Body of pancreas (tissue), 4 donors: ENCODE measurements around the gene CSNK2A2. TPM values are rescaled to one million over a fixed set of nuclear protein-coding genes. Genes with fewer than 3 reads are reported as not detected.

Source experiments
- ATAC-seq: fragments of 150-250 bp; one replicate; pipeline ENCODE4 v1.9.1; 2016
- DNase-seq, 4 donors: peaks; one replicate each; pipeline ENCODE4 v3.0.0-alpha.2; 2019
- H3K27ac ChIP-seq, 4 donors: fragments of 200-600 bp; sonication (generic); 1 replicate in 3 of 4; 2 replicates in 1 of 4; pipeline versions ENCODE4 v1.5.1 to v1.6.1; 2016 to 2019; ENCODE audit warnings: mild to moderate bottlenecking in 1 of 4, mixed read lengths in 1 of 4, moderate library complexity in 1 of 4
- H3K27me3 ChIP-seq, 2 donors: fragments of 200-600 bp; sonication (generic); one replicate each; pipeline ENCODE4 v1.6.0; 2016; ENCODE audit warnings: mild to moderate bottlenecking in 1 of 2
- H3K36me3 ChIP-seq, 2 donors: fragments of 200-600 bp; sonication (generic); replicated peaks in 1 of 2; 2 replicates each; pipeline ENCODE4 v1.5.1; 2016; ENCODE audit warnings: low read depth in 2 of 2; ENCODE audit not compliant: insufficient read depth in 1 of 2
- H3K4me1 ChIP-seq: fragments of 200-600 bp; sonication (generic); one replicate; pipeline ENCODE4 v1.6.0; 2016
- H3K4me3 ChIP-seq, 2 donors: fragments of 200-600 bp; sonication (generic); 1 replicate in 1 of 2; 2 replicates in 1 of 2; pipeline ENCODE4 v1.5.1; 2016 to 2019
- H3K9me3 ChIP-seq, 3 donors: fragments of 200-600 bp; sonication (generic); 1 replicate in 2 of 3; 2 replicates in 1 of 3; pipeline ENCODE4 v1.5.1; 2016
- POLR2A ChIP-seq, 3 donors: fragments of 450-650 bp; IDR thresholded peaks; one replicate each; pipeline ENCODE4 v1.6.1; 2016; ENCODE audit warnings: antibody characterized with exemption in 3 of 3, mild to moderate bottlenecking in 2 of 3
- WGBS, 2 donors: methylation state at CpG; one replicate each; pipeline ENCODE4 v1.1.5; 2017; 5-methylcytosine and 5-hydroxymethylcytosine counted together
- intact Hi-C: fragments of 100-400 bp; cut with DNase I; formaldehyde crosslinking; loops from one replicate; pipeline ENCODE4 v1.15.1; 2023
- total RNA-seq, 2 donors: library from RNA; depleted of rRNA; stranded (reverse); fragments of >200 nt; gene quantifications; one replicate each; pipeline ENCODE4 v1.1.0, GENCODE V29; 2016
- TF ChIP-seq, protein P1 (sequence below), 7 experiments: fragments of 450-650 bp in 4 of 7; fragments of 200-600 bp in 3 of 7; sonication (generic) in 3 of 7; IDR thresholded peaks; one replicate each; pipeline ENCODE4 v1.5.1; 2016 to 2019; ENCODE audit warnings: antibody characterized with exemption in 7 of 7

CSNK2A2 gene
- total RNA-seq, 2 donors from 2014 or later, result 27.7 to 30.1 TPM

DNA sequence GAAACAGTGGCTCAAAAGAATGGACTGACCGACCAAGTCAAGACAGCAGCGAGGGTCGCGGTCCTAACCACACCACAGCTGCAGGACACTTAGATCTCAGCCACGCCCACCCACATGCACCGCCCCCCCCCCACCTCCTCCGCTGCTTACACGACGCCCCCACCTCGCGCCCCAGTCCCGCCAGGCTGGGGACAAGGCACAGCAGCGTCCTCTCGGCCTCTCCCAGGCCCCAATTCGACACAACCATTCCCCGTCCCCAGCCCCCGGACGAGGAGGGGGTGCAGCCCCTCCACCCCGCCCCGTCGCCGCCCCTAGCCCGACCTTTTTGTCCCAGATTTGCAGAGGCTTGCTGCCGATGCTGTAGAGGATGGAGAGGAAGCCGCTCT, 69.2 kb downstream of the CSNK2A2 start:
- no peak for TF ChIP-seq POLR2A (IDR thresholded peaks at IDR 0.05)
- TF ChIP-seq, protein P1, sequence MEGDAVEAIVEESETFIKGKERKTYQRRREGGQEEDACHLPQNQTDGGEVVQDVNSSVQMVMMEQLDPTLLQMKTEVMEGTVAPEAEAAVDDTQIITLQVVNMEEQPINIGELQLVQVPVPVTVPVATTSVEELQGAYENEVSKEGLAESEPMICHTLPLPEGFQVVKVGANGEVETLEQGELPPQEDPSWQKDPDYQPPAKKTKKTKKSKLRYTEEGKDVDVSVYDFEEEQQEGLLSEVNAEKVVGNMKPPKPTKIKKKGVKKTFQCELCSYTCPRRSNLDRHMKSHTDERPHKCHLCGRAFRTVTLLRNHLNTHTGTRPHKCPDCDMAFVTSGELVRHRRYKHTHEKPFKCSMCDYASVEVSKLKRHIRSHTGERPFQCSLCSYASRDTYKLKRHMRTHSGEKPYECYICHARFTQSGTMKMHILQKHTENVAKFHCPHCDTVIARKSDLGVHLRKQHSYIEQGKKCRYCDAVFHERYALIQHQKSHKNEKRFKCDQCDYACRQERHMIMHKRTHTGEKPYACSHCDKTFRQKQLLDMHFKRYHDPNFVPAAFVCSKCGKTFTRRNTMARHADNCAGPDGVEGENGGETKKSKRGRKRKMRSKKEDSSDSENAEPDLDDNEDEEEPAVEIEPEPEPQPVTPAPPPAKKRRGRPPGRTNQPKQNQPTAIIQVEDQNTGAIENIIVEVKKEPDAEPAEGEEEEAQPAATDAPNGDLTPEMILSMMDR (IDR thresholded peaks at IDR 0.05), result no peak
- peaks cover 43% of the 10 kb centered on the region for H3K4me1 ChIP-seq
- H3K36me3 ChIP-seq, result no peaks in the 10 kb centered on the region
- peak in 2 of 4 donors; percentile 21 to 28 for DNase-seq
- no peak for ATAC-seq
- WGBS, 2 donors, result 1 to 2% methylated on average over 12 to 22 of the region's 25 CpGs
- no peaks in the 10 kb centered on the region for H3K9me3 ChIP-seq
- H3K27ac ChIP-seq, result peak overlapping the region; percentile 70 to 94 (median 84)
- H3K4me3 ChIP-seq, result peak overlapping the region; percentile 81 to 98
- H3K27me3 ChIP-seq, result no peaks in the 10 kb centered on the region
- intact Hi-C loops, result no loop called here

- no peaks in the 10 kb centered on the region for H3K36me3 ChIP-seq
- peaks cover 45% of the 10 kb centered on the region for H3K4me1 ChIP-seq
- peak overlapping the region in 3 of 4 donors; percentile 80 to 94 (median 87) for H3K27ac ChIP-seq
- H3K9me3 ChIP-seq, result no peaks in the 10 kb centered on the region
- H3K4me3 ChIP-seq, result no peak overlapping the region
- ATAC-seq (no peak), DNase-seq (no peak)
- no peaks in the 10 kb centered on the region for H3K27me3 ChIP-seq
- WGBS, 2 donors, result 2 to 3% methylated on average over 6 of the region's 6 CpGs
- TF ChIP-seq, protein P1 (IDR thresholded peaks at IDR 0.05), result no peak
- TF ChIP-seq POLR2A (IDR thresholded peaks at IDR 0.05), result no peak
- intact Hi-C loops, result no loop called here
These were observed 69.7 kb downstream of the CSNK2A2 start for GRCh38 chr16:58128181-58128631.

DNA sequence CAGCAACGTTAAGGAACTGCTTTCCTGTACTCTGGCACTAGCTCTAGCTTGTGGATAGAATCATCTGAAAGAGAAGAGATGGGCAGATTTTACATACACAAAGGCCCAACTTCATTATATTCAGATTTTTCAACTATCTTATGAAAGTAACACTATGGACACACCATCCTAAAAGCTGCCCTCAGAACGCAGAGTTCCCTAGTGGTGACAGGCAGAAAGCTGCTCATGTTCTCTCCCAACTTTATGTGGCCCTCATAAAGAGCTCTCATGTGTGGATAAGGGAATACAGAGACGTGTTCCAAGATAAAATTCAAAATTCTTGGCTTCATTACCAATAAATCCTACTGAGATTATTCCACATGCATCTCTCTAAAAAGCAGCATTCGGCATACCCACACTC, 70.3 kb downstream of the CSNK2A2 start:
- peaks cover 45% of the 10 kb centered on the region for H3K4me1 ChIP-seq
- H3K27ac ChIP-seq, result peak overlapping the region in 3 of 4 donors; percentile 56 to 94 (median 78)
- H3K36me3 ChIP-seq, result no peaks in the 10 kb centered on the region
- H3K9me3 ChIP-seq, result no peaks in the 10 kb centered on the region
- no peaks in the 10 kb centered on the region for H3K27me3 ChIP-seq
- 7 to 17% methylated on average over 4 of the region's 4 CpGs for WGBS, 2 donors
- no peak for DNase-seq
- TF ChIP-seq, protein P1 (IDR thresholded peaks at IDR 0.05), result peak in 2 of 7 experiments; percentile 4 to 6
- TF ChIP-seq POLR2A (IDR thresholded peaks at IDR 0.05), result no peak
- no peak overlapping the region for H3K4me3 ChIP-seq
- intact Hi-C loops, result no loop called here
- ATAC-seq, result no peak

- DNase-seq, result peak; percentile 30 to 67 (median 40)
- H3K4me3 ChIP-seq, result no peak overlapping the region
- peaks cover 46% of the 10 kb centered on the region for H3K4me1 ChIP-seq
- no peaks in the 10 kb centered on the region for H3K36me3 ChIP-seq
- TF ChIP-seq POLR2A (IDR thresholded peaks at IDR 0.05), result no peak
- TF ChIP-seq, protein P1 (IDR thresholded peaks at IDR 0.05), result peak in 4 of 7 experiments; percentile 44 to 51 (median 47)
- H3K9me3 ChIP-seq, result no peaks in the 10 kb centered on the region
- ATAC-seq, result peak; percentile 38
- peak overlapping the region; percentile 2 to 94 (median 67) for H3K27ac ChIP-seq
- H3K27me3 ChIP-seq, result no peaks in the 10 kb centered on the region
- intact Hi-C loops, result no loop called here
- WGBS, 2 donors, result 6 to 7% methylated on average over 7 of the region's 7 CpGs
These were observed 70.8 kb downstream of the CSNK2A2 start for GRCh38 chr16:58127033-58127556.

DNA sequence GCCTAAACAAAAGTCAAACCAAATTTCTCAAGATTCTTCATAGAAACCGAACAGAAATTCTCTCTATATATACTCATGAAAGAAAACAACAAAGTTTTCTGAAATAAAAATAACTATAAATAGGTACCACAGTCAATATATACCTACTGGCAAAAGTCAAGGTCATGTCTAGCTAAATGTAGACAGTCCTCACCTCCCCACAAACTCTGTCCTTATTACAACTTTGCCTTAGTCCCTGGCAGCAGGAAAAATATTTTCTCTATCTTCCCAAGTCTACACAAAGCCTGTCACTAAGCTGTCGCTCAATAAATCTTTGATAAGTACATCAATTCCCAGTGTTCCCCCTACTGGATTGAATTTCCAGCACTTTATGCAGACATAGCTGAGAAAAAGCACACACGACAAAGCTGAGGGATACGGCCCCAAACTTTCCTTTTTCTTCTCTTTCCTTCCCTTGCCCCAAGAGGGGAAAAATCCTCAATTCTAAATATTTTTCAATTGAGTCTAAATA, 71.4 kb downstream of the CSNK2A2 start:
- H3K36me3 ChIP-seq, result no peaks in the 10 kb centered on the region
- intact Hi-C loops, result no loop called here
- no peak overlapping the region for H3K4me3 ChIP-seq
- no peak for ATAC-seq
- H3K27me3 ChIP-seq, result no peaks in the 10 kb centered on the region
- H3K27ac ChIP-seq, result peak overlapping the region in 3 of 4 donors; percentile 56 to 94 (median 78)
- 11 to 15% methylated on average over 4 of the region's 4 CpGs for WGBS, 2 donors
- peaks cover 52% of the 10 kb centered on the region for H3K4me1 ChIP-seq
- H3K9me3 ChIP-seq, result no peaks in the 10 kb centered on the region
- DNase-seq, result no peak
- TF ChIP-seq POLR2A (IDR thresholded peaks at IDR 0.05), result no peak
- TF ChIP-seq, protein P1 (IDR thresholded peaks at IDR 0.05), result no peak
